Panc1 (cell line): ENCODE data around the gene PUDP. TPM values are rescaled to one million over a fixed set of nuclear protein-coding genes. Genes with fewer than 3 reads are reported as not detected.

ENCODE experiments used
- ATAC-seq: fragments of 200-7000 bp; cut with Tn5 transposase; 2 replicates; pipeline ENCODE4 v1.9.1; 2020; ENCODE audit warnings: mild to moderate bottlenecking, moderate library complexity
- BruUV-seq: library from RNA; stranded (reverse); fragments of 400-500 nt; replicated peaks from 2 replicates; lab custom pipeline; 2021; lab: Mats Ljungman, UMichigan
- CTCF ChIA-PET: fragments of 300-600 bp; sonication (Branson Sonifier 250); formaldehyde crosslinking; loops from one replicate; lab custom pipeline; 2022; ENCODE audit warnings: antibody characterized with exemption; lab: Charles Lee
- POLR2A ChIA-PET: fragments of 300-600 bp; sonication (Branson Sonifier 250); formaldehyde crosslinking; loops from one replicate; lab custom pipeline; 2022; ENCODE audit warnings: antibody characterized with exemption; lab: Charles Lee
- DNase-seq: peaks from one replicate; pipeline ENCODE4 v3.0.0-alpha.2; 2010; ENCODE audit warnings: low read depth, low spot score
- H3K27ac ChIP-seq: 2 replicates; pipeline ENCODE4 v1.5.1; 2011; ENCODE audit warnings: mild to moderate bottlenecking, low read length, inconsistent platforms
- H3K27me3 ChIP-seq: fragments of 200-500 bp; sonication (Bioruptor generic); 2 replicates; pipeline ENCODE4 v1.6.0; 2014; ENCODE audit warnings: low read length, inconsistent platforms; ENCODE audit not compliant: control insufficient read depth, insufficient read depth
- H3K36me3 ChIP-seq: fragments of 200-500 bp; sonication (Bioruptor generic); 2 replicates; pipeline ENCODE4 v1.5.1; 2014; ENCODE audit warnings: inconsistent platforms, mild to moderate bottlenecking, low read length, moderate library complexity; ENCODE audit not compliant: control insufficient read depth, insufficient read depth
- H3K4me1 ChIP-seq: 2 replicates; pipeline ENCODE4 v1.5.1; 2011; ENCODE audit warnings: inconsistent platforms, mild to moderate bottlenecking, low read length, moderate library complexity; ENCODE audit not compliant: control insufficient read depth, insufficient read depth
- H3K4me3 ChIP-seq, 2 experiments: 2 replicates each; pipeline ENCODE4 v1.5.1; 2011 to 2012; ENCODE audit warnings: low read depth in 2 of 2, low read length in 2 of 2, mild to moderate bottlenecking in 2 of 2, inconsistent platforms in 1 of 2, moderate library complexity in 1 of 2
- H3K9me3 ChIP-seq: fragments of 200-500 bp; sonication (Bioruptor generic); 2 replicates; pipeline ENCODE4 v1.5.1; 2014; ENCODE audit warnings: low read depth, mild to moderate bottlenecking, inconsistent platforms, low read length, moderate library complexity; ENCODE audit not compliant: control insufficient read depth, insufficient read depth
- CTCF ChIP-seq: fragments of 450-650 bp; IDR thresholded peaks from 2 replicates; pipeline ENCODE4 v1.5.1; 2017; ENCODE audit warnings: mild to moderate bottlenecking
- POLR2AphosphoS5 ChIP-seq: IDR thresholded peaks from 2 replicates; pipeline ENCODE4 v1.6.1; 2012; ENCODE audit warnings: mild to moderate bottlenecking, low read depth, low read length, moderate library complexity
- SIN3A ChIP-seq: IDR thresholded peaks from 2 replicates; pipeline ENCODE4 v1.6.1; 2012; ENCODE audit warnings: low read depth, mild to moderate bottlenecking, low read length, moderate library complexity, borderline replicate concordance; ENCODE audit not compliant: insufficient read depth
- TCF7L2 ChIP-seq: IDR thresholded peaks from 2 replicates; pipeline ENCODE4 v1.6.1; 2011; ENCODE audit warnings: mild to moderate bottlenecking, low read depth, low read length, inconsistent platforms
- in situ Hi-C: cut with HindIII; loops from 2 replicates; pipeline ENCODE4 v1.10.0; 2016; ENCODE audit warnings: low sequenced_read_pairs, low pct_unique_long_range_greater_than_20kb
- intact Hi-C: fragments of 100-400 bp; cut with micrococcal nuclease; formaldehyde crosslinking; loops from one replicate; pipeline ENCODE4 v1.10.0; 2022; ENCODE audit not compliant: unreplicated experiment
- total RNA-seq: library from RNA; stranded (reverse); gene quantifications from one replicate; pipeline ENCODE4 v1.2.1, GENCODE V29; 2021; ENCODE audit not compliant: unreplicated experiment
- TF ChIP-seq, protein P1 (sequence below), 2 experiments: IDR thresholded peaks; 2 replicates each; pipeline ENCODE4 v1.6.1; 2011 to 2012; ENCODE audit warnings: low read depth in 2 of 2, control low read depth in 1 of 2, low read length in 1 of 2, mild to moderate bottlenecking in 1 of 2, moderate library complexity in 1 of 2; ENCODE audit not compliant: insufficient read depth in 1 of 2

The PUDP gene
- total RNA-seq, 1 experiment from 2014 or later = 14.2 TPM

GRCh38 chrX:7120878-7121219, 27.1 kb downstream of the PUDP start:
- no TSS peak for BruUV-seq
- in situ Hi-C loops (no loop called here), intact Hi-C loops (no loop called here)
- Histone ChIP-seq H3K9me3 (no peaks in the 10 kb centered on the region), H3K27ac (no peak overlapping the region), H3K36me3 (no peaks in the 10 kb centered on the region), H3K27me3 (no peaks in the 10 kb centered on the region), H3K4me3 (no peak overlapping the region), H3K4me1 (no peaks in the 10 kb centered on the region)
- ChIA-PET POLR2A (no interaction called here), CTCF (no interaction called here)
- TF ChIP-seq, protein P1, sequence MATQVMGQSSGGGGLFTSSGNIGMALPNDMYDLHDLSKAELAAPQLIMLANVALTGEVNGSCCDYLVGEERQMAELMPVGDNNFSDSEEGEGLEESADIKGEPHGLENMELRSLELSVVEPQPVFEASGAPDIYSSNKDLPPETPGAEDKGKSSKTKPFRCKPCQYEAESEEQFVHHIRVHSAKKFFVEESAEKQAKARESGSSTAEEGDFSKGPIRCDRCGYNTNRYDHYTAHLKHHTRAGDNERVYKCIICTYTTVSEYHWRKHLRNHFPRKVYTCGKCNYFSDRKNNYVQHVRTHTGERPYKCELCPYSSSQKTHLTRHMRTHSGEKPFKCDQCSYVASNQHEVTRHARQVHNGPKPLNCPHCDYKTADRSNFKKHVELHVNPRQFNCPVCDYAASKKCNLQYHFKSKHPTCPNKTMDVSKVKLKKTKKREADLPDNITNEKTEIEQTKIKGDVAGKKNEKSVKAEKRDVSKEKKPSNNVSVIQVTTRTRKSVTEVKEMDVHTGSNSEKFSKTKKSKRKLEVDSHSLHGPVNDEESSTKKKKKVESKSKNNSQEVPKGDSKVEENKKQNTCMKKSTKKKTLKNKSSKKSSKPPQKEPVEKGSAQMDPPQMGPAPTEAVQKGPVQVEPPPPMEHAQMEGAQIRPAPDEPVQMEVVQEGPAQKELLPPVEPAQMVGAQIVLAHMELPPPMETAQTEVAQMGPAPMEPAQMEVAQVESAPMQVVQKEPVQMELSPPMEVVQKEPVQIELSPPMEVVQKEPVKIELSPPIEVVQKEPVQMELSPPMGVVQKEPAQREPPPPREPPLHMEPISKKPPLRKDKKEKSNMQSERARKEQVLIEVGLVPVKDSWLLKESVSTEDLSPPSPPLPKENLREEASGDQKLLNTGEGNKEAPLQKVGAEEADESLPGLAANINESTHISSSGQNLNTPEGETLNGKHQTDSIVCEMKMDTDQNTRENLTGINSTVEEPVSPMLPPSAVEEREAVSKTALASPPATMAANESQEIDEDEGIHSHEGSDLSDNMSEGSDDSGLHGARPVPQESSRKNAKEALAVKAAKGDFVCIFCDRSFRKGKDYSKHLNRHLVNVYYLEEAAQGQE (IDR thresholded peaks at IDR 0.05; ENCODE audit: insufficient read depth in 1 of 2, low read depth in 2 of 2, low read length in 1 of 2) = no peak
- TF ChIP-seq POLR2AphosphoS5 = no peak
- TF ChIP-seq TCF7L2 = no peak
- TF ChIP-seq SIN3A = no peak
- TF ChIP-seq CTCF = no peak
- DNase-seq = no peak
- no peak for ATAC-seq

DNA sequence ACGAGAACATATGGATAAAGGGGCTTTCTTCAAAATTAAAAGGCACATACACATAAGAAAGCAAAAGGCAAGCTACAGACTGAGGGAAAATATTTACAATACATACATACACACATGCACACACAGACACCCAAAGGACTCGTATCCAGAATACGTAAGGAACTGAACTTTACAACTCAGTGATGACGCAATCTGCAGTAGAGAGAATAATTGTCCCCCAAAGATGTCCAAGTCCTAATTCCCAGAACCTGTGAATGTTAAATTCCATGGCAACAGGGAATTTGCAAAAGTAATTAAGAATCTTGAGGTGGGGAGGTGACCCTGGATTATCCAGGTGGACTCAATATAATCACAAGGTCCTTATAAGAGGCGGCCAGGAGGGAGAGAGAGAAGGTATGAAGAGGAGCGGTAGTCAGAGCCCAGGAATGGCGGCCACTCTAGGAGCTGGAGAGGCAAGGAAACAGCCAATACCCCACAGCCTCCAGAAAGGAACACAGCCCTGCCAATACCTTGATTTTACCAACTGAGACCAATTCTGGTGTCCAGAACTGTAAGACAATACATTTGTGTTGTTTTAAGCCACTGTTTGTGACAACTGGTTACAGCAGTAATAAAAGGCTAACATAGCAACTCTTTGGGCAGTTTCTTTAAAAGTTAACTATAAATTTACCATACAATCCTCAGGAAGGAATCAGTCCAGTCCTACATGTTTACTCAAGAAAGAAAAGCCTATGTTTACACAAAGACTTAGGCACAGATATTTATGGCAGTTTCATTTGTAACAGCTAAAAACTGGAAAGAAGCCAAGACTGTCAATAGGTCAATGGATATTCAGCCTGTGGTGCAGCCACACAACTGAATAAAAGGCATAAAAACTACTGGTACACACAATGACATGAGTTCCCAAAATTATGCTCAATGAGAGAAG, 27.7 kb downstream of the PUDP start:
- no peaks in the 10 kb centered on the region for H3K4me1 ChIP-seq
- BruUV-seq = no TSS peak
- H3K4me3 ChIP-seq = no peak overlapping the region
- POLR2A ChIA-PET = no interaction called here
- CTCF ChIA-PET = no interaction called here
- in situ Hi-C loops (no loop called here), intact Hi-C loops (no loop called here)
- ATAC-seq (no peak), DNase-seq (no peak)
- no peaks in the 10 kb centered on the region for H3K27me3 ChIP-seq
- no peak overlapping the region for H3K27ac ChIP-seq
- TF ChIP-seq, protein P1 (IDR thresholded peaks at IDR 0.05; ENCODE audit: insufficient read depth in 1 of 2, low read depth in 2 of 2, low read length in 1 of 2) = no peak
- TF ChIP-seq CTCF (no peak), SIN3A (no peak), TCF7L2 (no peak), POLR2AphosphoS5 (no peak)
- H3K9me3 ChIP-seq = no peaks in the 10 kb centered on the region
- H3K36me3 ChIP-seq = no peaks in the 10 kb centered on the region
